ENCODE results near the gene ZNF672. TPM values are rescaled to one million over a fixed set of nuclear protein-coding genes. Genes with fewer than 3 reads are reported as not detected.

Gene ZNF672
- total RNA-seq, 2 donors from 2014 or later, result 55.3 to 59.1 TPM

GRCh38 chr1:248831842-248832241, 6.2 kb upstream of the ZNF672 start:
- Histone ChIP-seq H3K27ac (no peak overlapping the region), H3K36me3 (no peaks in the 10 kb centered on the region), H3K9me3 (no peaks in the 10 kb centered on the region), H3K27me3 (no peaks in the 10 kb centered on the region), H3K4me3 (no peak overlapping the region), H3K4me1 (peaks cover 0 to 6% of the 10 kb centered on the region in 2 donors)
- DNase-seq (ENCODE audit: low spot score), result no peak
- TF ChIP-seq, protein P1, sequence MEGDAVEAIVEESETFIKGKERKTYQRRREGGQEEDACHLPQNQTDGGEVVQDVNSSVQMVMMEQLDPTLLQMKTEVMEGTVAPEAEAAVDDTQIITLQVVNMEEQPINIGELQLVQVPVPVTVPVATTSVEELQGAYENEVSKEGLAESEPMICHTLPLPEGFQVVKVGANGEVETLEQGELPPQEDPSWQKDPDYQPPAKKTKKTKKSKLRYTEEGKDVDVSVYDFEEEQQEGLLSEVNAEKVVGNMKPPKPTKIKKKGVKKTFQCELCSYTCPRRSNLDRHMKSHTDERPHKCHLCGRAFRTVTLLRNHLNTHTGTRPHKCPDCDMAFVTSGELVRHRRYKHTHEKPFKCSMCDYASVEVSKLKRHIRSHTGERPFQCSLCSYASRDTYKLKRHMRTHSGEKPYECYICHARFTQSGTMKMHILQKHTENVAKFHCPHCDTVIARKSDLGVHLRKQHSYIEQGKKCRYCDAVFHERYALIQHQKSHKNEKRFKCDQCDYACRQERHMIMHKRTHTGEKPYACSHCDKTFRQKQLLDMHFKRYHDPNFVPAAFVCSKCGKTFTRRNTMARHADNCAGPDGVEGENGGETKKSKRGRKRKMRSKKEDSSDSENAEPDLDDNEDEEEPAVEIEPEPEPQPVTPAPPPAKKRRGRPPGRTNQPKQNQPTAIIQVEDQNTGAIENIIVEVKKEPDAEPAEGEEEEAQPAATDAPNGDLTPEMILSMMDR (IDR thresholded peaks at IDR 0.05), result no peak

GRCh38 chr1:248834343-248834940, 3.6 kb upstream of the ZNF672 start:
- H3K36me3 ChIP-seq, result no peaks in the 10 kb centered on the region
- H3K27ac ChIP-seq, result no peak overlapping the region
- TF ChIP-seq, protein P1 (IDR thresholded peaks at IDR 0.05), result no peak
- no peak for DNase-seq (ENCODE audit: low spot score)
- H3K4me3 ChIP-seq, result no peak overlapping the region
- no peaks in the 10 kb centered on the region for H3K27me3 ChIP-seq
- H3K9me3 ChIP-seq, result no peaks in the 10 kb centered on the region
- H3K4me1 ChIP-seq, result peaks cover 0 to 10% of the 10 kb centered on the region in 2 donors

GRCh38 chr1:248837045-248837780, 811 bp upstream of the ZNF672 start:
- DNase-seq (ENCODE audit: low spot score), result no peak
- Histone ChIP-seq H3K36me3 (no peaks in the 10 kb centered on the region), H3K27me3 (no peaks in the 10 kb centered on the region), H3K9me3 (no peaks in the 10 kb centered on the region), H3K4me3 (peak overlapping the region; percentile 94 to 96), H3K4me1 (peaks cover 0 to 36% of the 10 kb centered on the region in 2 donors), H3K27ac (peak overlapping the region; percentile 100)
- TF ChIP-seq, protein P1 (IDR thresholded peaks at IDR 0.05), result no peak

- no peaks in the 10 kb centered on the region for H3K36me3 ChIP-seq
- no peaks in the 10 kb centered on the region for H3K27me3 ChIP-seq
- TF ChIP-seq, protein P1 (IDR thresholded peaks at IDR 0.05), result no peak
- H3K4me3 ChIP-seq, result peak overlapping the region; percentile 94 to 96
- peak overlapping the region; percentile 100 for H3K27ac ChIP-seq
- peaks cover 0 to 49% of the 10 kb centered on the region in 2 donors for H3K4me1 ChIP-seq
- H3K9me3 ChIP-seq, result no peaks in the 10 kb centered on the region
- peak; percentile 93 for DNase-seq (ENCODE audit: low spot score)
Observed at GRCh38 chr1:248838357-248839167, 538 bp downstream of the ZNF672 start.

DNA sequence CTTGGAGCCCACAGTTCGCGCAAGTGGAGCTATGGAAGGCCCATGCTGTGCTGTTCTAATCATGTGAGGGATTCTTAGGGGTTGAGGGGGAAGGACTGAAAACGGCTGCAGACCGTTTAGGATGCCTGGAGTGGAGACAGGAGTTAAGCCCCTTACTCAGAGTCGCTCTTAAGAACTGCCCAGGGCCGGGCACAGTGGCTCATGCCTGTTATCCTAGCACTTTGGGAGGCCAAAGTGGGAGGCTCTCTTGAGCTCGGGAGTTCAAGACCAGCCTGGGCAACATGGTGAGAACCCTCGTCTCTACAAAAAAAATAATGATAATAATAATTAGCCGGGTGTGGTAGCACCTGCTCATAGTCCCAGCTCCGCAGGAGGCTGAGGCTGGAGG, 1.1 kb downstream of the ZNF672 start:
- TF ChIP-seq, protein P1 (IDR thresholded peaks at IDR 0.05), result no peak
- peak overlapping the region; percentile 100 for H3K27ac ChIP-seq
- no peaks in the 10 kb centered on the region for H3K27me3 ChIP-seq
- no peaks in the 10 kb centered on the region for H3K9me3 ChIP-seq
- DNase-seq (ENCODE audit: low spot score), result no peak
- no peaks in the 10 kb centered on the region for H3K36me3 ChIP-seq
- peak overlapping the region; percentile 94 to 96 for H3K4me3 ChIP-seq
- peaks cover 0 to 54% of the 10 kb centered on the region in 2 donors for H3K4me1 ChIP-seq

Measured in right atrium auricular region (tissue), 2 donors.